A673 (cell line): ENCODE measurements around the gene CUX1. TPM values are rescaled to one million over a fixed set of nuclear protein-coding genes. Genes with fewer than 3 reads are reported as not detected.

Experiments used
- BruUV-seq: library from RNA; stranded (reverse); fragments of 400-500 nt; replicated peaks from 2 replicates; lab custom pipeline; 2021; lab: Mats Ljungman, UMichigan
- CTCF ChIA-PET: fragments of 300-600 bp; sonication (Branson Sonifier 250); formaldehyde crosslinking; loops from one replicate; lab custom pipeline; 2022; ENCODE audit warnings: antibody characterized with exemption; lab: Charles Lee
- POLR2A ChIA-PET: fragments of 300-600 bp; sonication (Branson Sonifier 250); formaldehyde crosslinking; loops from one replicate; lab custom pipeline; 2022; ENCODE audit warnings: antibody characterized with exemption; ENCODE audit not compliant: low non-redundant PET; lab: Charles Lee
- DNase-seq: peaks from one replicate; pipeline ENCODE4 v3.0.0-alpha.2; 2015; ENCODE audit warnings: low spot score
- H3K27ac ChIP-seq: fragments of 200-600 bp; sonication (generic); 2 replicates; pipeline ENCODE4 v1.5.1; 2016; ENCODE audit warnings: mixed run types, low read depth, mild to moderate bottlenecking, mixed read lengths, antibody characterized with exemption, low read length; ENCODE audit not compliant: poor library complexity, severe bottlenecking
- H3K27me3 ChIP-seq: fragments of 200-600 bp; sonication (generic); replicated peaks from 2 replicates; pipeline ENCODE4 v1.6.1; 2017; ENCODE audit warnings: mixed run types, low read depth, mild to moderate bottlenecking, mixed read lengths, antibody characterized with exemption, low read length; ENCODE audit not compliant: insufficient read depth, poor library complexity
- H3K36me3 ChIP-seq: fragments of 200-600 bp; sonication (generic); 2 replicates; pipeline ENCODE4 v1.6.1; 2016; ENCODE audit warnings: mixed run types, mild to moderate bottlenecking, mixed read lengths, antibody characterized with exemption, low read length; ENCODE audit not compliant: insufficient read depth, poor library complexity, severe bottlenecking
- H3K4me1 ChIP-seq: fragments of 200-600 bp; sonication (generic); 2 replicates; pipeline ENCODE4 v1.6.1; 2017; ENCODE audit warnings: mixed run types, mild to moderate bottlenecking, mixed read lengths, antibody characterized with exemption, low read length; ENCODE audit not compliant: insufficient read depth, poor library complexity, severe bottlenecking
- H3K4me3 ChIP-seq: fragments of 200-600 bp; sonication (generic); 2 replicates; pipeline ENCODE4 v1.5.1; 2016; ENCODE audit warnings: low read depth, mixed run types, mild to moderate bottlenecking, mixed read lengths, low read length; ENCODE audit not compliant: poor library complexity, severe bottlenecking
- H3K9me3 ChIP-seq: fragments of 200-600 bp; sonication (generic); 2 replicates; pipeline ENCODE4 v1.6.1; 2016; ENCODE audit warnings: mixed run types, low read depth, mild to moderate bottlenecking, mixed read lengths, antibody characterized with exemption, low read length; ENCODE audit not compliant: poor library complexity, severe bottlenecking
- CTCF ChIP-seq: fragments of 300-800, 200-600 bp; sonication (generic); conservative IDR thresholded peaks from 2 replicates; pipeline ENCODE4 v1.5.1; 2017; ENCODE audit warnings: low read depth, mild to moderate bottlenecking, antibody characterized with exemption, low read length, moderate library complexity, mixed read lengths
- EZH2 ChIP-seq: fragments of 200-600 bp; sonication (generic); IDR thresholded peaks from 2 replicates; pipeline ENCODE4 v1.6.1; 2017; ENCODE audit warnings: borderline replicate concordance, low read depth, mild to moderate bottlenecking, mixed read lengths, antibody characterized with exemption, low read length; ENCODE audit not compliant: poor library complexity, severe bottlenecking
- intact Hi-C: fragments of 100-400 bp; cut with micrococcal nuclease; formaldehyde crosslinking; loops from one replicate; pipeline ENCODE4 v1.10.0; 2022; ENCODE audit not compliant: unreplicated experiment
- total RNA-seq: library from RNA; stranded (reverse); gene quantifications from 2 replicates; pipeline ENCODE4 v1.2.3, GENCODE V29; 2021

Gene CUX1
- total RNA-seq, 1 experiment from 2014 or later, result 49.4 TPM

- Histone ChIP-seq H3K27me3 (no peaks in the 10 kb centered on the region), H3K9me3 (no peaks in the 10 kb centered on the region), H3K27ac (no peak overlapping the region), H3K4me1 (peaks cover 43% of the 10 kb centered on the region), H3K4me3 (no peak overlapping the region), H3K36me3 (no peaks in the 10 kb centered on the region)
- intact Hi-C loops, result no loop called here
- BruUV-seq, result no TSS peak
- TF ChIP-seq EZH2 (no peak), CTCF (no peak)
- DNase-seq, result no peak
- POLR2A ChIA-PET, result no interaction called here
- CTCF ChIA-PET, result no interaction called here
These were observed 47.6 kb downstream of the CUX1 start for GRCh38 chr7:101865031-101865430.

- TF ChIP-seq EZH2, result no peak
- no peak for TF ChIP-seq CTCF
- Histone ChIP-seq H3K4me3 (no peak overlapping the region), H3K9me3 (no peaks in the 10 kb centered on the region), H3K27me3 (no peaks in the 10 kb centered on the region), H3K4me1 (peaks cover 43% of the 10 kb centered on the region), H3K36me3 (no peaks in the 10 kb centered on the region), H3K27ac (no peak overlapping the region)
- POLR2A ChIA-PET, result no interaction called here
- CTCF ChIA-PET, result no interaction called here
- BruUV-seq, result no TSS peak
- intact Hi-C loops, result no loop called here
- DNase-seq, result no peak
These were observed 48.0 kb downstream of the CUX1 start for GRCh38 chr7:101865455-101865854.

- Histone ChIP-seq H3K4me1 (peaks cover 44% of the 10 kb centered on the region), H3K27ac (no peak overlapping the region), H3K9me3 (no peaks in the 10 kb centered on the region), H3K27me3 (no peaks in the 10 kb centered on the region), H3K4me3 (no peak overlapping the region), H3K36me3 (no peaks in the 10 kb centered on the region)
- CTCF ChIA-PET, result no interaction called here
- TF ChIP-seq EZH2, result no peak
- no peak for TF ChIP-seq CTCF
- no TSS peak for BruUV-seq
- POLR2A ChIA-PET, result no interaction called here
- intact Hi-C loops, result no loop called here
- DNase-seq, result no peak
These were observed 48.9 kb downstream of the CUX1 start for GRCh38 chr7:101866328-101866727.
